ENCODE results near the gene TPP2. TPM values are rescaled to one million over a fixed set of nuclear protein-coding genes. Genes with fewer than 3 reads are reported as not detected.

The TPP2 gene
- total and polyA plus RNA-seq, 3 donors from 2014 or later, result 86.2 to 171 (median 112) TPM

GRCh38 chr13:102566513-102566912, 30.3 kb upstream of the TPP2 start:
- no peak for DNase-seq
- TF ChIP-seq CTCF (IDR thresholded peaks at IDR 0.05) (no peak), POLR2A (IDR thresholded peaks at IDR 0.05) (no peak)
- 69 to 86% methylated on average over 1 of the region's 1 CpG for WGBS, 2 donors
- intact Hi-C loops (cut with DNase I; ENCODE audit: low total_unique reads), result no loop called here
- H3K4me1 ChIP-seq, result no peaks in the 10 kb centered on the region
- no peaks in the 10 kb centered on the region for H3K36me3 ChIP-seq (ENCODE audit: low read depth, missing control alignments)
- H3K4me3 ChIP-seq, result no peak overlapping the region
- no peak overlapping the region for H3K27ac ChIP-seq
- no peaks in the 10 kb centered on the region for H3K9me3 ChIP-seq
- H3K27me3 ChIP-seq, result no peaks in the 10 kb centered on the region

- H3K4me1 ChIP-seq, result no peaks in the 10 kb centered on the region
- no peak overlapping the region for H3K27ac ChIP-seq
- DNase-seq, result no peak
- H3K9me3 ChIP-seq, result no peaks in the 10 kb centered on the region
- 83 to 86% methylated on average over 4 of the region's 4 CpGs for WGBS, 2 donors
- no peaks in the 10 kb centered on the region for H3K27me3 ChIP-seq
- intact Hi-C loops (cut with DNase I; ENCODE audit: low total_unique reads), result no loop called here
- TF ChIP-seq POLR2A (IDR thresholded peaks at IDR 0.05) (no peak), CTCF (IDR thresholded peaks at IDR 0.05) (no peak)
- no peak overlapping the region for H3K4me3 ChIP-seq
- H3K36me3 ChIP-seq (ENCODE audit: low read depth, missing control alignments), result no peaks in the 10 kb centered on the region
Measured at GRCh38 chr13:102567857-102568256, 28.9 kb upstream of the TPP2 start.

GRCh38 chr13:102569488-102569887, 27.3 kb upstream of the TPP2 start:
- no peak for DNase-seq
- TF ChIP-seq POLR2A (IDR thresholded peaks at IDR 0.05) (no peak), CTCF (IDR thresholded peaks at IDR 0.05) (no peak)
- WGBS, 2 donors, result 48 to 67% methylated on average over 1 of the region's 1 CpG
- Histone ChIP-seq H3K27ac (no peak overlapping the region), H3K9me3 (no peaks in the 10 kb centered on the region), H3K4me1 (no peaks in the 10 kb centered on the region), H3K36me3 (ENCODE audit: low read depth, missing control alignments) (no peaks in the 10 kb centered on the region), H3K4me3 (no peak overlapping the region), H3K27me3 (no peaks in the 10 kb centered on the region)
- intact Hi-C loops (cut with DNase I; ENCODE audit: low total_unique reads), result no loop called here

- Histone ChIP-seq H3K4me3 (no peak overlapping the region), H3K27me3 (no peaks in the 10 kb centered on the region), H3K27ac (no peak overlapping the region), H3K4me1 (no peaks in the 10 kb centered on the region), H3K9me3 (no peaks in the 10 kb centered on the region), H3K36me3 (ENCODE audit: low read depth, missing control alignments) (no peaks in the 10 kb centered on the region)
- intact Hi-C loops (cut with DNase I; ENCODE audit: low total_unique reads), result no loop called here
- 60 to 62% methylated on average over 4 of the region's 4 CpGs for WGBS, 2 donors
- TF ChIP-seq CTCF (IDR thresholded peaks at IDR 0.05), result no peak
- TF ChIP-seq POLR2A (IDR thresholded peaks at IDR 0.05), result no peak
- DNase-seq, result no peak
Measured at GRCh38 chr13:102571075-102571474, 25.7 kb upstream of the TPP2 start.

- no peaks in the 10 kb centered on the region for H3K36me3 ChIP-seq (ENCODE audit: low read depth, missing control alignments)
- no peaks in the 10 kb centered on the region for H3K27me3 ChIP-seq
- no peak overlapping the region for H3K4me3 ChIP-seq
- TF ChIP-seq POLR2A (IDR thresholded peaks at IDR 0.05) (no peak), CTCF (IDR thresholded peaks at IDR 0.05) (no peak)
- intact Hi-C loops (cut with DNase I; ENCODE audit: low total_unique reads), result no loop called here
- WGBS, 2 donors, result 55 to 62% methylated on average over 6 of the region's 6 CpGs
- no peaks in the 10 kb centered on the region for H3K4me1 ChIP-seq
- H3K9me3 ChIP-seq, result no peaks in the 10 kb centered on the region
- no peak for DNase-seq
- no peak overlapping the region for H3K27ac ChIP-seq
Measured at GRCh38 chr13:102572323-102572722, 24.5 kb upstream of the TPP2 start.

Measured in testis (tissue), 3 donors.